Endothelial cell of umbilical vein (primary cell): ENCODE data around the gene FNIP2. TPM values are rescaled to one million over a fixed set of nuclear protein-coding genes. Genes with fewer than 3 reads are reported as not detected.

ENCODE experiments used
- BruUV-seq: library from RNA; stranded (reverse); fragments of 400-500 nt; replicated peaks from 2 replicates; lab custom pipeline; 2021; lab: Mats Ljungman, UMichigan
- CTCF ChIA-PET: fragments of 300-600, 350-600 bp; sonication (Branson Sonifier 250); formaldehyde crosslinking; loops from one replicate; lab custom pipeline; 2021; ENCODE audit warnings: antibody characterized with exemption, inconsistent platforms; lab: Charles Lee
- POLR2A ChIA-PET: fragments of 300-600, 350-600 bp; sonication (Branson Sonifier 250); formaldehyde crosslinking; loops from one replicate; lab custom pipeline; 2021; ENCODE audit warnings: antibody characterized with exemption, inconsistent platforms; lab: Charles Lee
- DNase-seq: peaks from one replicate; pipeline ENCODE4 v3.0.0-alpha.2; 2011; ENCODE audit warnings: low read depth, low spot score
- FAIRE-seq: peaks from 2 replicates; lab custom pipeline; 2011; peaks lifted over from hg19 to GRCh38; lab: Jason Lieb, UNC
- H2AFZ ChIP-seq: 2 replicates; pipeline ENCODE4 v1.6.0; 2012; ENCODE audit warnings: low read depth, low read length, control low read depth, inconsistent platforms
- H3K27ac ChIP-seq: 2 replicates; pipeline ENCODE4 v1.5.1; 2011; ENCODE audit warnings: low read depth, mild to moderate bottlenecking, control low read depth, low read length, moderate library complexity; ENCODE audit not compliant: insufficient read depth
- H3K27me3 ChIP-seq, 2 experiments: 2 replicates each; pipeline versions ENCODE4 v1.6.0 to v1.6.1; 2011; ENCODE audit warnings: low read length in 2 of 2, mixed read lengths in 1 of 2; ENCODE audit not compliant: control insufficient read depth in 2 of 2, insufficient read depth in 2 of 2
- H3K36me3 ChIP-seq, 2 experiments: 2 replicates in 1 of 2; 3 replicates in 1 of 2; pipeline ENCODE4 v1.5.1; 2011; ENCODE audit warnings: low read length in 2 of 2, mild to moderate bottlenecking in 1 of 2, moderate library complexity in 1 of 2; ENCODE audit not compliant: control insufficient read depth in 2 of 2, insufficient read depth in 2 of 2; ENCODE audit errors: extremely low read depth in 1 of 2
- H3K4me1 ChIP-seq: 3 replicates; pipeline ENCODE4 v1.5.1; 2011; ENCODE audit warnings: mild to moderate bottlenecking, low read length; ENCODE audit not compliant: control insufficient read depth, insufficient read depth; ENCODE audit errors: extremely low read depth
- H3K4me2 ChIP-seq: 2 replicates; pipeline ENCODE4 v1.6.1; 2011; ENCODE audit warnings: low read length, control low read depth, mixed read lengths; ENCODE audit not compliant: insufficient read depth
- H3K4me3 ChIP-seq, 3 experiments: fragments of 200-600 bp in 1 of 3; sonication (generic), shearing (Covaris generic) in 1 of 3; replicated peaks in 1 of 3; 2 replicates each; pipeline ENCODE4 v1.5.1; 2011 to 2016; ENCODE audit warnings: control low read depth in 3 of 3, low read length in 3 of 3, mild to moderate bottlenecking in 2 of 3, inconsistent platforms in 1 of 3, low read depth in 1 of 3, moderate library complexity in 1 of 3; ENCODE audit not compliant: insufficient read depth in 1 of 3
- H3K79me2 ChIP-seq: 2 replicates; pipeline ENCODE4 v1.6.0; 2012; ENCODE audit warnings: low read length, inconsistent platforms; ENCODE audit not compliant: control insufficient read depth, insufficient read depth
- H3K9ac ChIP-seq: replicated peaks from 2 replicates; pipeline ENCODE3; 2011; ENCODE audit warnings: low read length, control low read depth; ENCODE audit not compliant: insufficient read depth; ENCODE audit errors: extremely low read depth
- H3K9me1 ChIP-seq: replicated peaks from 3 replicates; pipeline ENCODE4 v1.6.0; 2011; ENCODE audit warnings: mild to moderate bottlenecking, low read length; ENCODE audit not compliant: control insufficient read depth, insufficient read depth; ENCODE audit errors: extremely low read depth
- H3K9me3 ChIP-seq: replicated peaks from 2 replicates; pipeline ENCODE4 v1.5.1; 2012; ENCODE audit warnings: low read length, inconsistent platforms; ENCODE audit not compliant: control insufficient read depth, insufficient read depth
- H4K20me1 ChIP-seq: replicated peaks from 2 replicates; pipeline ENCODE3; 2011; ENCODE audit warnings: mild to moderate bottlenecking, low read length; ENCODE audit not compliant: control insufficient read depth, insufficient read depth; ENCODE audit errors: extremely low read depth
- CTCF ChIP-seq, 2 donors: IDR thresholded peaks; 1 replicate in 1 of 2; 2 replicates in 1 of 2; pipeline ENCODE4 v1.5.1; 2011; ENCODE audit warnings: low read length in 2 of 2, mild to moderate bottlenecking in 2 of 2, moderate library complexity in 2 of 2, control low read depth in 1 of 2, inconsistent platforms in 1 of 2, low read depth in 1 of 2; ENCODE audit not compliant: insufficient read depth in 1 of 2; ENCODE audit errors: extremely low read depth in 1 of 2
- EZH2 ChIP-seq: IDR thresholded peaks from 2 replicates; pipeline ENCODE4 v1.6.1; 2012; ENCODE audit warnings: borderline replicate concordance, low read depth, mild to moderate bottlenecking, moderate library complexity, low read length, inconsistent platforms; ENCODE audit not compliant: severe bottlenecking
- FOS ChIP-seq: IDR thresholded peaks from 2 replicates; pipeline ENCODE4 v1.6.1; 2011; ENCODE audit warnings: mild to moderate bottlenecking, low read length, moderate library complexity, borderline replicate concordance; ENCODE audit not compliant: insufficient read depth
- GATA2 ChIP-seq: IDR thresholded peaks from 2 replicates; pipeline ENCODE4 v1.7.0; 2011; ENCODE audit warnings: low read depth, mild to moderate bottlenecking, moderate library complexity, mixed read lengths, low read length; ENCODE audit not compliant: insufficient read length, insufficient read depth
- JUN ChIP-seq: IDR thresholded peaks from 2 replicates; pipeline ENCODE4 v1.6.1; 2011; ENCODE audit warnings: borderline replicate concordance, low read depth; ENCODE audit not compliant: insufficient read length, insufficient read depth
- MAX ChIP-seq: IDR thresholded peaks from 2 replicates; pipeline ENCODE4 v1.6.1; 2011; ENCODE audit not compliant: insufficient read depth, insufficient read length
- MYC ChIP-seq: IDR thresholded peaks from one replicate; pipeline ENCODE4 v1.6.1; 2011; ENCODE audit warnings: mild to moderate bottlenecking, low read depth, low read length
- POLR2A ChIP-seq: IDR thresholded peaks from 2 replicates; pipeline ENCODE4 v1.6.1; 2012; ENCODE audit warnings: low read depth, mild to moderate bottlenecking, control low read depth, low read length
- POLR2AphosphoS5 ChIP-seq: IDR thresholded peaks from 2 replicates; pipeline ENCODE4 v1.6.1; 2012; ENCODE audit warnings: low read depth, mild to moderate bottlenecking, control low read depth, low read length, moderate library complexity; ENCODE audit not compliant: insufficient read depth
- dilution Hi-C: fragments of 300-500 bp; cut with MboI; formaldehyde crosslinking; loops from one replicate; pipeline ENCODE4 v1.15.0; 2019; ENCODE audit warnings: low sequenced_read_pairs; ENCODE audit not compliant: extremely low pct_ligation_motif_present
- intact Hi-C: fragments of 100-400 bp; cut with micrococcal nuclease; formaldehyde crosslinking; loops from one replicate; pipeline ENCODE4 v1.10.0; 2022
- polyA plus RNA-seq, 4 experiments: library from polyadenylated mRNA; depleted of rRNA in 3 of 4; stranded (reverse) in 3 of 4; unstranded in 1 of 4; fragments of >200 nt; gene quantifications; 2 replicates each; pipeline versions ENCODE4 v1.2.1 to v1.2.3, GENCODE V29; 2011 to 2012; ENCODE audit warnings: missing spikeins in 1 of 4
- total RNA-seq: library from RNA; stranded (reverse); gene quantifications from 2 replicates; pipeline ENCODE4 v1.2.3, GENCODE V29; 2021

FNIP2 gene
- total and polyA plus RNA-seq, 2 donors (not counting 3 experiments of a cell fraction or from before 2014, with no cell fraction given): 4.5 to 14.4 TPM

GRCh38 chr4:158857951-158858350 lies 89.1 kb downstream of the FNIP2 start:
- BruUV-seq: no TSS peak
- FAIRE-seq (no peak), DNase-seq (no peak)
- intact Hi-C loops (loop anchor here (1.0 to 2.0 kb wide), 5 partner anchors 247 to 597 kb away; no protein-coding TSS in a partner anchor), dilution Hi-C loops (no loop called here)
- Histone ChIP-seq H3K9me1 (no peaks in the 10 kb centered on the region), H3K27ac (no peak overlapping the region), H2AFZ (no peak overlapping the region), H3K4me1 (no peaks in the 10 kb centered on the region), H3K9me3 (no peaks in the 10 kb centered on the region), H3K4me2 (no peak overlapping the region), H3K9ac (no peak overlapping the region), H3K4me3 (no peak overlapping the region), H3K27me3 (no peaks in the 10 kb centered on the region), H4K20me1 (no peaks in the 10 kb centered on the region), H3K36me3 (peaks cover 0 to 2% of the 10 kb centered on the region in 2 experiments), H3K79me2 (no peaks in the 10 kb centered on the region)
- ChIA-PET CTCF (interaction anchor here (0.8 to 3.2 kb wide), 18 partner anchors 9 to 595 kb away, joined by 3 to 36 read pairs (median 4); no protein-coding TSS in a partner anchor), POLR2A (no interaction called here)
- TF ChIP-seq CTCF (IDR thresholded peaks at IDR 0.05; ENCODE audit: extremely low read depth in 1 of 2, insufficient read depth in 1 of 2, low read depth in 1 of 2, low read length in 2 of 2) (no peak), MYC (no peak), FOS (no peak), GATA2 (no peak), MAX (no peak), EZH2 (no peak), JUN (no peak), POLR2A (no peak), POLR2AphosphoS5 (no peak)
